Neural crest cell (in vitro differentiated cells): Measurements from ENCODE around the gene PRSS38. TPM values are rescaled to one million over a fixed set of nuclear protein-coding genes. Genes with fewer than 3 reads are reported as not detected.
A peak's percentile ranks its signal among the peaks of the same experiment; 100 is the strongest.

Experiments used
- DNase-seq: peaks from one replicate; pipeline ENCODE4 v3.0.0; 2021; ENCODE audit warnings: low read depth, mixed read lengths, low spot score
- H3K27ac Mint-ChIP-seq: one replicate; pipeline ENCODE4 v1.8.0; 2021; ENCODE audit warnings: mild to moderate bottlenecking, mixed read lengths; ENCODE audit not compliant: unreplicated experiment
- H3K27me3 Mint-ChIP-seq: 2 replicates; pipeline ENCODE4 v1.8.0; 2021; ENCODE audit warnings: low read depth, mild to moderate bottlenecking, mixed read lengths
- H3K36me3 Mint-ChIP-seq: 2 replicates; pipeline ENCODE4 v1.8.0; 2021; ENCODE audit warnings: low read depth, mild to moderate bottlenecking, mixed read lengths
- H3K4me1 Mint-ChIP-seq: 2 replicates; pipeline ENCODE4 v1.8.0; 2021; ENCODE audit warnings: mixed read lengths
- H3K4me3 Mint-ChIP-seq: one replicate; pipeline ENCODE4 v1.8.0; 2021; ENCODE audit warnings: mild to moderate bottlenecking, mixed read lengths
- H3K9me3 Mint-ChIP-seq: 2 replicates; pipeline ENCODE4 v1.8.0; 2021; ENCODE audit warnings: mixed read lengths
- CTCF ChIP-seq: fragments of 200-600 bp; sonication (generic); conservative IDR thresholded peaks from 2 replicates; pipeline ENCODE4 v1.5.0; 2021; ENCODE audit warnings: antibody characterized with exemption, mild to moderate bottlenecking
- total RNA-seq: library from RNA; stranded (reverse); gene quantifications from 2 replicates; pipeline ENCODE4 v1.2.1, GENCODE V29; 2021

The PRSS38 gene
- total RNA-seq, 1 donor from 2014 or later: not detected

- no peaks in the 10 kb centered on the region for H3K9me3 Mint-ChIP-seq
- H3K27ac Mint-ChIP-seq: no peak overlapping the region
- H3K4me3 Mint-ChIP-seq: peak overlapping the region; percentile 51
- no peaks in the 10 kb centered on the region for H3K36me3 Mint-ChIP-seq
- DNase-seq: no peak
- peaks cover 4% of the 10 kb centered on the region for H3K4me1 Mint-ChIP-seq
- no peak for TF ChIP-seq CTCF
- H3K27me3 Mint-ChIP-seq: peaks cover 10% of the 10 kb centered on the region
These were observed 71.1 kb downstream of the PRSS38 start for GRCh38 chr1:227886503-227886961.

GRCh38 chr1:227886993-227887696, 71.7 kb downstream of the PRSS38 start:
- DNase-seq: no peak
- Mint-ChIP-seq H3K9me3 (no peaks in the 10 kb centered on the region), H3K4me3 (peak overlapping the region; percentile 51), H3K27ac (no peak overlapping the region), H3K27me3 (peaks cover 4% of the 10 kb centered on the region), H3K4me1 (peaks cover 4% of the 10 kb centered on the region), H3K36me3 (no peaks in the 10 kb centered on the region)
- no peak for TF ChIP-seq CTCF

- no peaks in the 10 kb centered on the region for H3K36me3 Mint-ChIP-seq
- no peak for DNase-seq
- peaks cover 4% of the 10 kb centered on the region for H3K4me1 Mint-ChIP-seq
- no peaks in the 10 kb centered on the region for H3K9me3 Mint-ChIP-seq
- H3K4me3 Mint-ChIP-seq: peak overlapping the region; percentile 49
- no peak for TF ChIP-seq CTCF
- H3K27ac Mint-ChIP-seq: peak overlapping the region; percentile 54
- H3K27me3 Mint-ChIP-seq: no peaks in the 10 kb centered on the region
These were observed 72.4 kb downstream of the PRSS38 start for GRCh38 chr1:227887697-227888403.

GRCh38 chr1:227888404-227889046, 73.0 kb downstream of the PRSS38 start:
- no peak for TF ChIP-seq CTCF
- peaks cover 4% of the 10 kb centered on the region for H3K4me1 Mint-ChIP-seq
- H3K36me3 Mint-ChIP-seq: no peaks in the 10 kb centered on the region
- no peaks in the 10 kb centered on the region for H3K27me3 Mint-ChIP-seq
- H3K9me3 Mint-ChIP-seq: no peaks in the 10 kb centered on the region
- no peak for DNase-seq
- H3K27ac Mint-ChIP-seq: no peak overlapping the region
- no peak overlapping the region for H3K4me3 Mint-ChIP-seq

GRCh38 chr1:227889047-227889862, 73.8 kb downstream of the PRSS38 start:
- Mint-ChIP-seq H3K27me3 (no peaks in the 10 kb centered on the region), H3K27ac (no peak overlapping the region), H3K4me1 (peaks cover 9% of the 10 kb centered on the region), H3K9me3 (no peaks in the 10 kb centered on the region), H3K4me3 (no peak overlapping the region), H3K36me3 (no peaks in the 10 kb centered on the region)
- TF ChIP-seq CTCF: no peak
- DNase-seq: no peak
